WI38 (cell line): ENCODE measurements around the gene DNAH6.

Experiments
- H3K4me3 ChIP-seq: 2 replicates; pipeline ENCODE4 v1.5.1; 2011; ENCODE audit warnings: low read depth, mild to moderate bottlenecking, control low read depth, low read length
- TF ChIP-seq, protein P1 (sequence below): IDR thresholded peaks from 2 replicates; pipeline ENCODE4 v1.5.1; 2012; ENCODE audit warnings: low read depth, mild to moderate bottlenecking, control low read depth, low read length

DNAH6 gene

DNA sequence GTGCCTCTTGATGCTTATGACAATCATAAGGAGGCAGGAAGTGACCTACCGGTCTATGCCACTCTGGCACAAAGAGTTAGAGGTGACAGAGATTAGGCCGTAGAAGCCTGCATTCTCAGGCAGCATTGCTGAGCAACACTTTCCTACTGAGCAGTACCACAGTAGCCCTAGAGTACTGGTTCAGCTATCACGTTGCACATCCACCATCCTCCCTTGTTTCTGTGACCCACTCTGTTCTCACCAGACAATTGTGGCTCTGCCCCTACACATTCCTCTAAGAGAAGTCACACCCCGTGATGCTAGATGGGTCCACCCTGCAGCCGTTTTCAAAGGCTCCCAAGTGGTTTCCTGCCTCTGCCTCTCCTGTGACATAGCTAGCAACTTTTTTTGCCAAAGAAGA is 34.6 kb upstream of the DNAH6 start:
- H3K4me3 ChIP-seq = no peak overlapping the region
- TF ChIP-seq, protein P1, sequence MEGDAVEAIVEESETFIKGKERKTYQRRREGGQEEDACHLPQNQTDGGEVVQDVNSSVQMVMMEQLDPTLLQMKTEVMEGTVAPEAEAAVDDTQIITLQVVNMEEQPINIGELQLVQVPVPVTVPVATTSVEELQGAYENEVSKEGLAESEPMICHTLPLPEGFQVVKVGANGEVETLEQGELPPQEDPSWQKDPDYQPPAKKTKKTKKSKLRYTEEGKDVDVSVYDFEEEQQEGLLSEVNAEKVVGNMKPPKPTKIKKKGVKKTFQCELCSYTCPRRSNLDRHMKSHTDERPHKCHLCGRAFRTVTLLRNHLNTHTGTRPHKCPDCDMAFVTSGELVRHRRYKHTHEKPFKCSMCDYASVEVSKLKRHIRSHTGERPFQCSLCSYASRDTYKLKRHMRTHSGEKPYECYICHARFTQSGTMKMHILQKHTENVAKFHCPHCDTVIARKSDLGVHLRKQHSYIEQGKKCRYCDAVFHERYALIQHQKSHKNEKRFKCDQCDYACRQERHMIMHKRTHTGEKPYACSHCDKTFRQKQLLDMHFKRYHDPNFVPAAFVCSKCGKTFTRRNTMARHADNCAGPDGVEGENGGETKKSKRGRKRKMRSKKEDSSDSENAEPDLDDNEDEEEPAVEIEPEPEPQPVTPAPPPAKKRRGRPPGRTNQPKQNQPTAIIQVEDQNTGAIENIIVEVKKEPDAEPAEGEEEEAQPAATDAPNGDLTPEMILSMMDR = no peak

DNA sequence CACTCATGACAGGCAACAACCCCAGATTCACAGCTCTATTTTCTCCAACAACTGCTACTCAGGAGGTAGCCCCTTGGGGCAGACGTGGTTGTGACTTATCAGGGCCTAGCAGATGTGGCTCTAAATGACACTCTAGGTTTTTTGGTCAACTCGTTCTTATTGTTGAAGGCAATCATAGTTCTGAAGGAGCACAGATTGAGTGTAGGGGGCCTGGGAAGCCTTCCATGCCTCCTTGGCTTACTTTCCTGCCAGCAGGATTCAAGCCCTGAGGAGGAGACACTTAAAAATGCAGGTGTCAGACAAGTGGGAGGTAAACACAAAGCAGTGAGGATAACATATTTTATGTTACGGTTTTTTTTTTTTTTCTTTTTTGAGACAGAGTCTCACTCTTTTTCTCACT is 33.7 kb upstream of the DNAH6 start:
- H3K4me3 ChIP-seq = no peak overlapping the region

DNA sequence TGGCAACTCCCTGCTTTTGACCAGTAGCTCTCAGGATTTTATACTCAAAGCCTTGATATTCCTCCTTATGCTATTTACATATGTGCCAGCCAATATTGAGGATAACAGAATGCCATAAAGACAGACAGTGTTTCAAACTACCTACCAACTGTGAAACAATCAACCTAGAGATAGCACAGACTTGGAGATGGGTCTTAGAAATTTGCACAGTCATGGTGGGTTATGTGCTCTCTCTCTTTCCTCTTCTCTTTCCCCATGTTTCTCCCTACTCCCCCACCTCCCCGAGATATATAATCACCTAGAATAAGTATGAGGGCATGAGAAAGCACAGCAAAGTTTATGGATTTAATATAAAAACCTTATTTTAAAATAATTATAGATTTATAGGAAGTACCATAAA is 33.0 kb upstream of the DNAH6 start:
- H3K4me3 ChIP-seq = no peak overlapping the region
- TF ChIP-seq, protein P1 = no peak

More for the DNA sequence above, 33.7 kb upstream of the DNAH6 start:
- TF ChIP-seq, protein P1 = no peak

DNA sequence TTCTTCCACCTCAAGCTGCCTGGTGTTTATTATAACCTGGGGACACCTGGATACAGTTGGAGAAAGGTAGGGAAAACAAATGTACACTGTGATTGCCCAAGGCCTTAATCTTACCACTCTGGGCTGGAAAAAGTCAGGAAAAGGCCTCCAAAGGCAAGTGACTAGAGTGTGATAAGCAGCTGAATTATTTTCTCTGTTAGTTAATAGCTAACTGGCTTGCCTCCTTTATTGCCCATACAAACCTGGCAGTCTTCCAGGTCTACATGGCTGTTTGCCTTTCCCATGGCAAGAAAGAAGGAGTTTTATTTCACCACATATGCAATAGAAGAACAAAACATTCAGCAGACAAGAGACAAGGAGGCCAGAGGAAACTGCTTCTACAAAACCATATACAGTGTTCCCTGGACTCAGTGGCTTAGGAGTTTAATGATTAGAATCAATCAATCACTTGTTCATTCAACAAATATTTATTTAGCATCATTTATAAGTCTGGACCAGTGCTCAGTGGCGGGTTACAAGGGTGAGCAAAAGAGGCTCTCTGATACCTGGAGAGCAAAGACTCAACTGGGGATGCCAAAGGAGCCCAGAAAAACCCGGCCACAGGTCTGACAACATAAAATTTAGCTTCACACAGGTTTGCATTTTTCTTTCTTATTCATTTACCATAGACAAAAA is 29.7 kb upstream of the DNAH6 start:
- no peak overlapping the region for H3K4me3 ChIP-seq
- TF ChIP-seq, protein P1 = no peak

DNA sequence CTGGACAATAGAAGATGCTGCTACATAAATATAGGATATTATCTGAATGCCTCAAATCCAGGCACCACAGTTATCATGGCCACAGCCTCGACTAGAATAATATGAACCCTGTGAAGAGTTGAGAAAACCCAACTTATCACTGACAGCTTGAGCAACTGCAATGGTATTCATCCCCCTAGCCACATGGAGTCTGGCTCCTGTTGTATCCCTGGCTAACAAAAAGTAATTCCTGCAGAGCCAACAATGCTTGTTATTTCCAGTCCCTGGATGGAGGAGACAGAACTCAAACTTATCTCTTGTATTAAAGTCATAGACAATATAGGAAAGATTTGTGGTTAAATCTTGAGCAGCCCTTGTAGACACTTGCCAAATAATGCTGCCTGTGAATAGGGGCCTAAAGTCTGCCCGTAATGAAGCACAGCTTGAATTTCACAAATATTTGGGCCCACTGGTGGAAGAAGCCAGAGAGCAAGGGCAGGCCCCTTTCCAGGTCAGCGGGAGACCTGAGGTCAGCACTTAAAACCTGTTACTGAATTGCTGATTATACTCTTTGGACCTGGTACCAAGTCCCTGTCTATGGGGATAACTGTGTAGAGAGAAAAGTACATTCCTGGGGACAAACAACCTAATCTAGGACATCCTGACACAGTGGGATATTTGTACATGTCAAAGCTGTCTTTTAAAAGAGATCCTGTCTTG is 28.9 kb upstream of the DNAH6 start:
- no peak overlapping the region for H3K4me3 ChIP-seq
- TF ChIP-seq, protein P1 = no peak

DNA sequence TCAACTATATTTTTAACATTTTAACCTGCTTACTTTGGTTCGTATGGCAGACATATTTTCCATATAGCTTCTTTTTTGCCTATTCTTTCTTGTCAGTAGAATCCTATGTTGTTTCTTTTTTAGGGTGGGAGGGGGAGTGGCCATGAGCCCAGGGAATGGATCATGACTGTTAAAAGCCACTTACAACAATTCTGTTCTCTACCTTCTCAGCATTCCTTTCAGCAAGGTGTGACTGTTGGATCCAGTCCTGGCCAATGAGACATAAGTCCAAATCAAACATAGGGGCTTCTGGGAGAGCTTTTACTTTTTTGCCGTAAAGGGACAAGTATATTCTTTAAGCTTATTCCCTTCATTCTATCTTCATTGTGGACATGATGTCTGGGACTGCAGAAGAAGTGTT is 25.0 kb upstream of the DNAH6 start:
- TF ChIP-seq, protein P1 = no peak
- H3K4me3 ChIP-seq = no peak overlapping the region

DNA sequence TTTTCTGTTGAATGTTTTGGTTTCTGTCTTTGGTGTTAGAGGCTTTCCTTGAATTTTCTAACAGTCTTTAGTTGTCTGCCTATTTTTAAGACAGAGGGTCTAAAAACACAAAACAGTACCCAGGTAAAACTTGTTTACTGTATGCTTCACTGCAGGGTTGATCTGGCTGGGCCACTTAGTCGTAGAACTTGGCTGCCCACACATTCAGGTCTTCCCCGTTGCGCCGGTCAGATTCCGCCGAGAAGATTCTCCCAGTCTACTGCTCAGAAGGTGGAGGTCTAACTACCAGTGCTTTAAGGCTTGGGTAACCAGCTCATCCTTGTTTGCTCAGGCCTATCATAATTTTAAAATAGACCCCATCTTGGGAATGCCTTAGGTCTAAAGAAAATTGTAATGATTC is 24.6 kb upstream of the DNAH6 start:
- TF ChIP-seq, protein P1 = no peak

More for the DNA sequence above, 24.6 kb upstream of the DNAH6 start:
- no peak overlapping the region for H3K4me3 ChIP-seq
